Endothelial cell of umbilical vein (primary cell): ENCODE measurements around the gene BTBD8. TPM values are rescaled to one million over a fixed set of nuclear protein-coding genes. Genes with fewer than 3 reads are reported as not detected.

Source experiments
- BruUV-seq: library from RNA; stranded (reverse); fragments of 400-500 nt; replicated peaks from 2 replicates; lab custom pipeline; 2021; lab: Mats Ljungman, UMichigan
- CTCF ChIA-PET: fragments of 300-600, 350-600 bp; sonication (Branson Sonifier 250); formaldehyde crosslinking; loops from one replicate; lab custom pipeline; 2021; ENCODE audit warnings: antibody characterized with exemption, inconsistent platforms; lab: Charles Lee
- POLR2A ChIA-PET: fragments of 300-600, 350-600 bp; sonication (Branson Sonifier 250); formaldehyde crosslinking; loops from one replicate; lab custom pipeline; 2021; ENCODE audit warnings: antibody characterized with exemption, inconsistent platforms; lab: Charles Lee
- DNase-seq: peaks from one replicate; pipeline ENCODE4 v3.0.0-alpha.2; 2011; ENCODE audit warnings: low read depth, low spot score
- FAIRE-seq: peaks from 2 replicates; lab custom pipeline; 2011; peaks lifted over from hg19 to GRCh38; lab: Jason Lieb, UNC
- H2AFZ ChIP-seq: 2 replicates; pipeline ENCODE4 v1.6.0; 2012; ENCODE audit warnings: low read depth, low read length, control low read depth, inconsistent platforms
- H3K27ac ChIP-seq: 2 replicates; pipeline ENCODE4 v1.5.1; 2011; ENCODE audit warnings: low read depth, mild to moderate bottlenecking, control low read depth, low read length, moderate library complexity; ENCODE audit not compliant: insufficient read depth
- H3K27me3 ChIP-seq, 2 experiments: 2 replicates each; pipeline versions ENCODE4 v1.6.0 to v1.6.1; 2011; ENCODE audit warnings: low read length in 2 of 2, mixed read lengths in 1 of 2; ENCODE audit not compliant: control insufficient read depth in 2 of 2, insufficient read depth in 2 of 2
- H3K36me3 ChIP-seq, 2 experiments: 2 replicates in 1 of 2; 3 replicates in 1 of 2; pipeline ENCODE4 v1.5.1; 2011; ENCODE audit warnings: low read length in 2 of 2, mild to moderate bottlenecking in 1 of 2, moderate library complexity in 1 of 2; ENCODE audit not compliant: control insufficient read depth in 2 of 2, insufficient read depth in 2 of 2; ENCODE audit errors: extremely low read depth in 1 of 2
- H3K4me1 ChIP-seq: 3 replicates; pipeline ENCODE4 v1.5.1; 2011; ENCODE audit warnings: mild to moderate bottlenecking, low read length; ENCODE audit not compliant: control insufficient read depth, insufficient read depth; ENCODE audit errors: extremely low read depth
- H3K4me2 ChIP-seq: 2 replicates; pipeline ENCODE4 v1.6.1; 2011; ENCODE audit warnings: low read length, control low read depth, mixed read lengths; ENCODE audit not compliant: insufficient read depth
- H3K4me3 ChIP-seq, 3 experiments: fragments of 200-600 bp in 1 of 3; sonication (generic), shearing (Covaris generic) in 1 of 3; replicated peaks in 1 of 3; 2 replicates each; pipeline ENCODE4 v1.5.1; 2011 to 2016; ENCODE audit warnings: control low read depth in 3 of 3, low read length in 3 of 3, mild to moderate bottlenecking in 2 of 3, inconsistent platforms in 1 of 3, low read depth in 1 of 3, moderate library complexity in 1 of 3; ENCODE audit not compliant: insufficient read depth in 1 of 3
- H3K79me2 ChIP-seq: 2 replicates; pipeline ENCODE4 v1.6.0; 2012; ENCODE audit warnings: low read length, inconsistent platforms; ENCODE audit not compliant: control insufficient read depth, insufficient read depth
- H3K9ac ChIP-seq: replicated peaks from 2 replicates; pipeline ENCODE3; 2011; ENCODE audit warnings: low read length, control low read depth; ENCODE audit not compliant: insufficient read depth; ENCODE audit errors: extremely low read depth
- H3K9me1 ChIP-seq: replicated peaks from 3 replicates; pipeline ENCODE4 v1.6.0; 2011; ENCODE audit warnings: mild to moderate bottlenecking, low read length; ENCODE audit not compliant: control insufficient read depth, insufficient read depth; ENCODE audit errors: extremely low read depth
- H3K9me3 ChIP-seq: replicated peaks from 2 replicates; pipeline ENCODE4 v1.5.1; 2012; ENCODE audit warnings: low read length, inconsistent platforms; ENCODE audit not compliant: control insufficient read depth, insufficient read depth
- H4K20me1 ChIP-seq: replicated peaks from 2 replicates; pipeline ENCODE3; 2011; ENCODE audit warnings: mild to moderate bottlenecking, low read length; ENCODE audit not compliant: control insufficient read depth, insufficient read depth; ENCODE audit errors: extremely low read depth
- EZH2 ChIP-seq: IDR thresholded peaks from 2 replicates; pipeline ENCODE4 v1.6.1; 2012; ENCODE audit warnings: borderline replicate concordance, low read depth, mild to moderate bottlenecking, moderate library complexity, low read length, inconsistent platforms; ENCODE audit not compliant: severe bottlenecking
- FOS ChIP-seq: IDR thresholded peaks from 2 replicates; pipeline ENCODE4 v1.6.1; 2011; ENCODE audit warnings: mild to moderate bottlenecking, low read length, moderate library complexity, borderline replicate concordance; ENCODE audit not compliant: insufficient read depth
- GATA2 ChIP-seq: IDR thresholded peaks from 2 replicates; pipeline ENCODE4 v1.7.0; 2011; ENCODE audit warnings: low read depth, mild to moderate bottlenecking, moderate library complexity, mixed read lengths, low read length; ENCODE audit not compliant: insufficient read length, insufficient read depth
- JUN ChIP-seq: IDR thresholded peaks from 2 replicates; pipeline ENCODE4 v1.6.1; 2011; ENCODE audit warnings: borderline replicate concordance, low read depth; ENCODE audit not compliant: insufficient read length, insufficient read depth
- MYC ChIP-seq: IDR thresholded peaks from one replicate; pipeline ENCODE4 v1.6.1; 2011; ENCODE audit warnings: mild to moderate bottlenecking, low read depth, low read length
- POLR2A ChIP-seq: IDR thresholded peaks from 2 replicates; pipeline ENCODE4 v1.6.1; 2012; ENCODE audit warnings: low read depth, mild to moderate bottlenecking, control low read depth, low read length
- POLR2AphosphoS5 ChIP-seq: IDR thresholded peaks from 2 replicates; pipeline ENCODE4 v1.6.1; 2012; ENCODE audit warnings: low read depth, mild to moderate bottlenecking, control low read depth, low read length, moderate library complexity; ENCODE audit not compliant: insufficient read depth
- dilution Hi-C: fragments of 300-500 bp; cut with MboI; formaldehyde crosslinking; loops from one replicate; pipeline ENCODE4 v1.15.0; 2019; ENCODE audit warnings: low sequenced_read_pairs; ENCODE audit not compliant: extremely low pct_ligation_motif_present
- intact Hi-C: fragments of 100-400 bp; cut with micrococcal nuclease; formaldehyde crosslinking; loops from one replicate; pipeline ENCODE4 v1.10.0; 2022
- polyA plus RNA-seq, 4 experiments: library from polyadenylated mRNA; depleted of rRNA in 3 of 4; stranded (reverse) in 3 of 4; unstranded in 1 of 4; fragments of >200 nt; gene quantifications; 2 replicates each; pipeline versions ENCODE4 v1.2.1 to v1.2.3, GENCODE V29; 2011 to 2012; ENCODE audit warnings: missing spikeins in 1 of 4
- total RNA-seq: library from RNA; stranded (reverse); gene quantifications from 2 replicates; pipeline ENCODE4 v1.2.3, GENCODE V29; 2021
- TF ChIP-seq, protein P1 (sequence below): IDR thresholded peaks from 2 replicates; pipeline ENCODE4 v1.6.1; 2011; ENCODE audit not compliant: insufficient read depth, insufficient read length
- TF ChIP-seq, protein P2 (sequence below), 2 donors: IDR thresholded peaks; 1 replicate in 1 of 2; 2 replicates in 1 of 2; pipeline ENCODE4 v1.5.1; 2011; ENCODE audit warnings: low read length in 2 of 2, mild to moderate bottlenecking in 2 of 2, moderate library complexity in 2 of 2, control low read depth in 1 of 2, inconsistent platforms in 1 of 2, low read depth in 1 of 2; ENCODE audit not compliant: insufficient read depth in 1 of 2; ENCODE audit errors: extremely low read depth in 1 of 2

The BTBD8 gene
- total and polyA plus RNA-seq, 2 donors (not counting 3 experiments of a cell fraction or from before 2014, with no cell fraction given), result 0.36 to 1.7 TPM

GRCh38 chr1:92079441-92079840 is 704 bp upstream of the BTBD8 start:
- no peak for DNase-seq
- no peak for FAIRE-seq
- Histone ChIP-seq H3K79me2 (no peaks in the 10 kb centered on the region), H3K4me2 (peak overlapping the region; percentile 71), H3K4me3 (no peak overlapping the region), H3K27ac (no peak overlapping the region), H3K9me3 (no peaks in the 10 kb centered on the region), H3K4me1 (peaks cover 2% of the 10 kb centered on the region), H3K9ac (no peak overlapping the region), H2AFZ (peak overlapping the region; percentile 99), H3K36me3 (no peaks in the 10 kb centered on the region), H3K27me3 (peaks cover 0 to 2% of the 10 kb centered on the region in 2 experiments), H4K20me1 (no peaks in the 10 kb centered on the region), H3K9me1 (no peaks in the 10 kb centered on the region)
- CTCF ChIA-PET, result no interaction called here
- TF ChIP-seq EZH2 (no peak), GATA2 (no peak), FOS (no peak), JUN (no peak)
- dilution Hi-C loops, result no loop called here
- no TSS peak for BruUV-seq
- intact Hi-C loops, result no loop called here
- POLR2A ChIA-PET, result no interaction called here

- Histone ChIP-seq H4K20me1 (no peaks in the 10 kb centered on the region), H3K9me3 (no peaks in the 10 kb centered on the region), H3K36me3 (no peaks in the 10 kb centered on the region), H3K4me1 (peaks cover 2% of the 10 kb centered on the region), H3K4me2 (peak overlapping the region; percentile 71), H3K79me2 (no peaks in the 10 kb centered on the region), H3K27ac (no peak overlapping the region), H3K27me3 (peaks cover 0 to 2% of the 10 kb centered on the region in 2 experiments), H2AFZ (peak overlapping the region; percentile 99), H3K9ac (peak overlapping the region; percentile 49), H3K9me1 (no peaks in the 10 kb centered on the region), H3K4me3 (peak overlapping the region; percentile 54 to 93 (median 70))
- dilution Hi-C loops, result no loop called here
- CTCF ChIA-PET, result interaction anchor here (1.1 to 1.9 kb wide), 3 partner anchors 11 to 210 kb away, joined by 6 to 11 read pairs (median 7); no protein-coding TSS in a partner anchor
- TF ChIP-seq, protein P1, sequence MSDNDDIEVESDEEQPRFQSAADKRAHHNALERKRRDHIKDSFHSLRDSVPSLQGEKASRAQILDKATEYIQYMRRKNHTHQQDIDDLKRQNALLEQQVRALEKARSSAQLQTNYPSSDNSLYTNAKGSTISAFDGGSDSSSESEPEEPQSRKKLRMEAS, result no peak
- TF ChIP-seq, protein P2, sequence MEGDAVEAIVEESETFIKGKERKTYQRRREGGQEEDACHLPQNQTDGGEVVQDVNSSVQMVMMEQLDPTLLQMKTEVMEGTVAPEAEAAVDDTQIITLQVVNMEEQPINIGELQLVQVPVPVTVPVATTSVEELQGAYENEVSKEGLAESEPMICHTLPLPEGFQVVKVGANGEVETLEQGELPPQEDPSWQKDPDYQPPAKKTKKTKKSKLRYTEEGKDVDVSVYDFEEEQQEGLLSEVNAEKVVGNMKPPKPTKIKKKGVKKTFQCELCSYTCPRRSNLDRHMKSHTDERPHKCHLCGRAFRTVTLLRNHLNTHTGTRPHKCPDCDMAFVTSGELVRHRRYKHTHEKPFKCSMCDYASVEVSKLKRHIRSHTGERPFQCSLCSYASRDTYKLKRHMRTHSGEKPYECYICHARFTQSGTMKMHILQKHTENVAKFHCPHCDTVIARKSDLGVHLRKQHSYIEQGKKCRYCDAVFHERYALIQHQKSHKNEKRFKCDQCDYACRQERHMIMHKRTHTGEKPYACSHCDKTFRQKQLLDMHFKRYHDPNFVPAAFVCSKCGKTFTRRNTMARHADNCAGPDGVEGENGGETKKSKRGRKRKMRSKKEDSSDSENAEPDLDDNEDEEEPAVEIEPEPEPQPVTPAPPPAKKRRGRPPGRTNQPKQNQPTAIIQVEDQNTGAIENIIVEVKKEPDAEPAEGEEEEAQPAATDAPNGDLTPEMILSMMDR (IDR thresholded peaks at IDR 0.05; ENCODE audit: extremely low read depth in 1 of 2, insufficient read depth in 1 of 2, low read depth in 1 of 2, low read length in 2 of 2), result no peak
- TF ChIP-seq EZH2, result no peak
- TF ChIP-seq GATA2, result no peak
- no peak for TF ChIP-seq MYC
- TF ChIP-seq POLR2A, result no peak
- no peak for TF ChIP-seq POLR2AphosphoS5
- TF ChIP-seq JUN, result no peak
- TF ChIP-seq FOS, result no peak
- intact Hi-C loops, result loop anchor here (10.0 kb wide), 1 partner anchor 214 kb away; the partner anchor contains the start of genes GLMN and RPAP2
- DNase-seq, result no peak
- no TSS peak for BruUV-seq
- POLR2A ChIA-PET, result interaction anchor here (0.6 kb wide), 1 partner anchor 39 kb away, joined by 3 read pairs; no protein-coding TSS in a partner anchor
- FAIRE-seq, result peak; percentile 24
These were observed 886 bp downstream of the BTBD8 start for GRCh38 chr1:92081031-92081430.
